Ovary (tissue), 3 donors: ENCODE data around the gene FBN3.

ENCODE experiments used
- EP300 ChIP-seq: sonication (generic); formaldehyde crosslinking; IDR thresholded peaks from one replicate; pipeline ENCODE4 v1.6.1; 2017; ENCODE audit warnings: antibody characterized with exemption
- POLR2A ChIP-seq: fragments of 450-650 bp; IDR thresholded peaks from one replicate; pipeline ENCODE4 v1.6.1; 2017; ENCODE audit warnings: antibody characterized with exemption, mild to moderate bottlenecking, moderate library complexity
- TF ChIP-seq, protein P1 (sequence below), 3 donors: fragments of 450-650 bp in 2 of 3; fragments of 200-600 bp in 1 of 3; IDR thresholded peaks; one replicate each; pipeline versions ENCODE4 v1.5.1 to v1.8.0; 2016 to 2022; ENCODE audit warnings: antibody characterized with exemption in 3 of 3, mild to moderate bottlenecking in 1 of 3
- donor health status: DM: no; HTN: no; CAD: no.

DNA sequence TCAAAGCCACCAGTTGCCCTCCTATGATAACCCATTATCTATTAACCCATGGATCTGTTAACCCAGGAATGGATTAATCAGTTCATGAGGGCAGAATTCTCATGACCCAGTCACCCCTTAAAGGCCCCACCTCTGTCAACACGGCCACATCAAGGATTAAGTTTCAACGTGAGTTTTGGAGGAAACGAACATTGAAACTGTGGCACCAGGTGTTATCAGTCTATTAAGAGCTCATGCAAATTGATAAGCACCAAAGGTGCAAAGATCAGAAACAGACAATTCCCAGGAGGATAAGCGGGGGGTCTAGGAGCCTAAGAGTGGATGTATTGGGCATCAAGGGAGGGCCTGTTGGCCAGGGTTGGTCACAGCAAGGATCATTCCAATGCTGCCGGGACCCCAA is 124.1 kb downstream of the FBN3 start:
- TF ChIP-seq, protein P1, sequence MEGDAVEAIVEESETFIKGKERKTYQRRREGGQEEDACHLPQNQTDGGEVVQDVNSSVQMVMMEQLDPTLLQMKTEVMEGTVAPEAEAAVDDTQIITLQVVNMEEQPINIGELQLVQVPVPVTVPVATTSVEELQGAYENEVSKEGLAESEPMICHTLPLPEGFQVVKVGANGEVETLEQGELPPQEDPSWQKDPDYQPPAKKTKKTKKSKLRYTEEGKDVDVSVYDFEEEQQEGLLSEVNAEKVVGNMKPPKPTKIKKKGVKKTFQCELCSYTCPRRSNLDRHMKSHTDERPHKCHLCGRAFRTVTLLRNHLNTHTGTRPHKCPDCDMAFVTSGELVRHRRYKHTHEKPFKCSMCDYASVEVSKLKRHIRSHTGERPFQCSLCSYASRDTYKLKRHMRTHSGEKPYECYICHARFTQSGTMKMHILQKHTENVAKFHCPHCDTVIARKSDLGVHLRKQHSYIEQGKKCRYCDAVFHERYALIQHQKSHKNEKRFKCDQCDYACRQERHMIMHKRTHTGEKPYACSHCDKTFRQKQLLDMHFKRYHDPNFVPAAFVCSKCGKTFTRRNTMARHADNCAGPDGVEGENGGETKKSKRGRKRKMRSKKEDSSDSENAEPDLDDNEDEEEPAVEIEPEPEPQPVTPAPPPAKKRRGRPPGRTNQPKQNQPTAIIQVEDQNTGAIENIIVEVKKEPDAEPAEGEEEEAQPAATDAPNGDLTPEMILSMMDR (IDR thresholded peaks at IDR 0.05) = no peak
- no peak for TF ChIP-seq POLR2A
- TF ChIP-seq EP300 = no peak
